MCF 10A (cell line): ENCODE data around the gene FSCN2. TPM values are rescaled to one million over a fixed set of nuclear protein-coding genes. Genes with fewer than 3 reads are reported as not detected.

Source experiments
- BruUV-seq: library from RNA; stranded (reverse); fragments of 400-500 nt; replicated peaks from 2 replicates; lab custom pipeline; 2021; lab: Mats Ljungman, UMichigan
- CTCF ChIA-PET: fragments of 300-600 bp; sonication (Branson Sonifier 250); formaldehyde crosslinking; extraction: SDS; loops from one replicate; lab custom pipeline; 2021; ENCODE audit warnings: antibody characterized with exemption, inconsistent platforms; lab: Yijun Ruan, JAX
- POLR2A ChIA-PET: fragments of 300-600, 350-650 bp; sonication (Branson Sonifier 250); formaldehyde crosslinking; extraction: SDS; loops from one replicate; lab custom pipeline; 2020; ENCODE audit warnings: antibody characterized with exemption, inconsistent platforms; lab: Yijun Ruan, JAX
- DNase-seq: peaks from one replicate; pipeline ENCODE4 v3.0.0-alpha.2; 2018; ENCODE audit not compliant: unreplicated experiment
- H3K27ac Mint-ChIP-seq: one replicate; pipeline ENCODE4 v1.8.0; 2022; ENCODE audit warnings: mild to moderate bottlenecking, low read depth, mixed read lengths; ENCODE audit not compliant: unreplicated experiment
- H3K27me3 Mint-ChIP-seq: one replicate; pipeline ENCODE4 v1.8.0; 2022; ENCODE audit warnings: mixed read lengths; ENCODE audit not compliant: insufficient read depth, unreplicated experiment
- H3K36me3 Mint-ChIP-seq: one replicate; pipeline ENCODE4 v1.8.0; 2022; ENCODE audit warnings: mild to moderate bottlenecking, moderate library complexity, mixed read lengths; ENCODE audit not compliant: insufficient read depth, unreplicated experiment
- H3K4me1 Mint-ChIP-seq: one replicate; pipeline ENCODE4 v1.8.0; 2022; ENCODE audit warnings: mixed read lengths; ENCODE audit not compliant: insufficient read depth, unreplicated experiment
- H3K4me3 Mint-ChIP-seq: one replicate; pipeline ENCODE4 v1.8.0; 2022; ENCODE audit warnings: mild to moderate bottlenecking, moderate library complexity, mixed read lengths; ENCODE audit not compliant: unreplicated experiment
- H3K9me3 Mint-ChIP-seq: one replicate; pipeline ENCODE4 v1.8.0; 2022; ENCODE audit warnings: mixed read lengths; ENCODE audit not compliant: unreplicated experiment
- intact Hi-C: fragments of 100-400 bp; cut with micrococcal nuclease; formaldehyde crosslinking; loops from 2 replicates; pipeline ENCODE4 v1.14.1; 2022
- total RNA-seq: library from RNA; stranded (reverse); gene quantifications from 2 replicates; pipeline ENCODE4 v1.2.3, GENCODE V29; 2022
- TF ChIP-seq, protein P1 (sequence below): fragments of 200-600 bp; IDR thresholded peaks from one replicate; pipeline ENCODE4 v1.8.0; 2022; ENCODE audit warnings: antibody characterized with exemption, mild to moderate bottlenecking; ENCODE audit not compliant: unreplicated experiment

Gene FSCN2
- total RNA-seq, 1 experiment from 2014 or later = not detected

- intact Hi-C loops = no loop called here
- no peak overlapping the region for H3K4me3 Mint-ChIP-seq
- TF ChIP-seq, protein P1, sequence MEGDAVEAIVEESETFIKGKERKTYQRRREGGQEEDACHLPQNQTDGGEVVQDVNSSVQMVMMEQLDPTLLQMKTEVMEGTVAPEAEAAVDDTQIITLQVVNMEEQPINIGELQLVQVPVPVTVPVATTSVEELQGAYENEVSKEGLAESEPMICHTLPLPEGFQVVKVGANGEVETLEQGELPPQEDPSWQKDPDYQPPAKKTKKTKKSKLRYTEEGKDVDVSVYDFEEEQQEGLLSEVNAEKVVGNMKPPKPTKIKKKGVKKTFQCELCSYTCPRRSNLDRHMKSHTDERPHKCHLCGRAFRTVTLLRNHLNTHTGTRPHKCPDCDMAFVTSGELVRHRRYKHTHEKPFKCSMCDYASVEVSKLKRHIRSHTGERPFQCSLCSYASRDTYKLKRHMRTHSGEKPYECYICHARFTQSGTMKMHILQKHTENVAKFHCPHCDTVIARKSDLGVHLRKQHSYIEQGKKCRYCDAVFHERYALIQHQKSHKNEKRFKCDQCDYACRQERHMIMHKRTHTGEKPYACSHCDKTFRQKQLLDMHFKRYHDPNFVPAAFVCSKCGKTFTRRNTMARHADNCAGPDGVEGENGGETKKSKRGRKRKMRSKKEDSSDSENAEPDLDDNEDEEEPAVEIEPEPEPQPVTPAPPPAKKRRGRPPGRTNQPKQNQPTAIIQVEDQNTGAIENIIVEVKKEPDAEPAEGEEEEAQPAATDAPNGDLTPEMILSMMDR = no peak
- H3K36me3 Mint-ChIP-seq = peaks cover 81% of the 10 kb centered on the region
- no peaks in the 10 kb centered on the region for H3K27me3 Mint-ChIP-seq
- BruUV-seq = no TSS peak
- DNase-seq = no peak
- peak overlapping the region; percentile 31 for H3K27ac Mint-ChIP-seq
- H3K4me1 Mint-ChIP-seq = peaks cover 20% of the 10 kb centered on the region
- ChIA-PET POLR2A (interaction anchor here (1.2 to 4.7 kb wide), 7 partner anchors 12 to 167 kb away, joined by 3 to 65 read pairs (median 5); partner anchors contain the start of gene FAAP100), CTCF (interaction anchor here (1.2 to 3.6 kb wide), 3 partner anchors 13 to 36 kb away, joined by 3 to 21 read pairs (median 6); no protein-coding TSS in a partner anchor)
- H3K9me3 Mint-ChIP-seq = no peaks in the 10 kb centered on the region
Observed at GRCh38 chr17:81564778-81565177, 36.6 kb downstream of the FSCN2 start.

- no peak for DNase-seq
- ChIA-PET CTCF (interaction anchor here (1.2 to 1.7 kb wide), 3 partner anchors 12 to 36 kb away, joined by 3 to 6 read pairs (median 4); no protein-coding TSS in a partner anchor), POLR2A (interaction anchor here (1.2 to 4.7 kb wide), 6 partner anchors 8 to 100 kb away, joined by 3 to 65 read pairs (median 6); partner anchors contain the start of gene FAAP100)
- Mint-ChIP-seq H3K27ac (no peak overlapping the region), H3K9me3 (no peaks in the 10 kb centered on the region), H3K27me3 (no peaks in the 10 kb centered on the region), H3K36me3 (peaks cover 84% of the 10 kb centered on the region), H3K4me1 (peaks cover 20% of the 10 kb centered on the region), H3K4me3 (no peak overlapping the region)
- TF ChIP-seq, protein P1 = no peak
- intact Hi-C loops = no loop called here
- no TSS peak for BruUV-seq
Observed at GRCh38 chr17:81565231-81565630, 37.1 kb downstream of the FSCN2 start.

- DNase-seq = peak; percentile 88
- ChIA-PET CTCF (interaction anchor here (0.6 to 2.7 kb wide), 7 partner anchors 10 to 317 kb away, joined by 3 to 21 read pairs (median 4); no protein-coding TSS in a partner anchor), POLR2A (interaction anchor here (0.7 to 4.7 kb wide), 16 partner anchors 9 to 450 kb away, joined by 3 to 65 read pairs (median 4); partner anchors contain the start of genes ACTG1, ARL16, FAAP100 and HGS)
- Mint-ChIP-seq H3K4me1 (peaks cover 14% of the 10 kb centered on the region), H3K27me3 (no peaks in the 10 kb centered on the region), H3K4me3 (peak overlapping the region; percentile 63), H3K36me3 (peaks cover 82% of the 10 kb centered on the region), H3K9me3 (no peaks in the 10 kb centered on the region), H3K27ac (peak overlapping the region; percentile 71)
- no TSS peak for BruUV-seq
- intact Hi-C loops = no loop called here
- TF ChIP-seq, protein P1 = no peak
Observed at GRCh38 chr17:81566461-81567126, 38.4 kb downstream of the FSCN2 start.

GRCh38 chr17:81567191-81567590, 39.0 kb downstream of the FSCN2 start:
- H3K9me3 Mint-ChIP-seq = no peaks in the 10 kb centered on the region
- no peak for DNase-seq
- H3K4me3 Mint-ChIP-seq = peak overlapping the region; percentile 63
- intact Hi-C loops = no loop called here
- peaks cover 77% of the 10 kb centered on the region for H3K36me3 Mint-ChIP-seq
- ChIA-PET CTCF (interaction anchor here (0.6 to 2.7 kb wide), 6 partner anchors 9 to 317 kb away, joined by 3 to 21 read pairs (median 5); no protein-coding TSS in a partner anchor), POLR2A (interaction anchor here (0.9 to 4.7 kb wide), 12 partner anchors 10 to 238 kb away, joined by 3 to 65 read pairs (median 6); partner anchors contain the start of genes ACTG1, ARL16, FAAP100 and HGS)
- H3K27me3 Mint-ChIP-seq = no peaks in the 10 kb centered on the region
- H3K4me1 Mint-ChIP-seq = peaks cover 14% of the 10 kb centered on the region
- BruUV-seq = no TSS peak
- peak overlapping the region; percentile 71 for H3K27ac Mint-ChIP-seq
- TF ChIP-seq, protein P1 = no peak
